ENCODE measurements around the gene TIMM29.
A peak's percentile ranks its signal among the peaks of the same experiment; 100 is the strongest.
"Not testable (repeated sequence)": the region's sequence is repeated elsewhere in the genome, so short reads cannot be mapped to it uniquely, and the experiment has no call there.

Gene TIMM29

DNA sequence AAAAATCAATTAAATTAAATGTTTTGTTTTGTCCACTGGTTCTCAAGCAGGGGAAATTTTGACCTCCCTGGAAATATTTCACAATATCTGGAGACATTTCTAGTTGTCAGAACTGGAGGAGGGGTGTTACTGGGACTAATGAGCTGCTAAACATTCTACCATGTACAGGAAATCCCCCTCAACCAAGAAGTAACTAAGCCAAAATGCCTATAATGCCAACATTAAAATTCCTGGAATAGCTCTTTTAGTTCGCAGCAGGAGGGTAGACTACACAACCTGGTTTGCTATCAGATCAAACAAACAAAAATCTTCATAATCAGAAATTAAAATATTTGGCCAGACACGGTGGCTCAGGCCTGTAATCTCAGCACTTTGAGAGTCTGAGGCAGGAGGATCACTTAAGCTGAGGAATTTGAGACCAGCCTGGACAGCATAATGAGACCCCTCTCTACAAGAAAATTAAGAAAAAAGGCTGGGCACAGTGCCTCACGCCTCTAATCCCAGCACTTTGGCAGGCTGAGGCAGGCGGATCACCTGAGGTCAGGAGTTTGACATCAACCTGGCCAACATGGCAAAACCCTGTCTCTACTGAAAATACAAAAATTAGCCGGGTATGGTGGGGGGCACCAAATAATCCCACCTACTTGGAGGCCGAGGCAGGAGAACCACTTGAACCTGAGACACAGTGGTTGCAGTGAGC lies 18.5 kb downstream of the TIMM29 start:
- no peak for DNase-seq

- no peak for DNase-seq
These were observed 24.2 kb downstream of the TIMM29 start for GRCh38 chr19:10952809-10953208.

DNA sequence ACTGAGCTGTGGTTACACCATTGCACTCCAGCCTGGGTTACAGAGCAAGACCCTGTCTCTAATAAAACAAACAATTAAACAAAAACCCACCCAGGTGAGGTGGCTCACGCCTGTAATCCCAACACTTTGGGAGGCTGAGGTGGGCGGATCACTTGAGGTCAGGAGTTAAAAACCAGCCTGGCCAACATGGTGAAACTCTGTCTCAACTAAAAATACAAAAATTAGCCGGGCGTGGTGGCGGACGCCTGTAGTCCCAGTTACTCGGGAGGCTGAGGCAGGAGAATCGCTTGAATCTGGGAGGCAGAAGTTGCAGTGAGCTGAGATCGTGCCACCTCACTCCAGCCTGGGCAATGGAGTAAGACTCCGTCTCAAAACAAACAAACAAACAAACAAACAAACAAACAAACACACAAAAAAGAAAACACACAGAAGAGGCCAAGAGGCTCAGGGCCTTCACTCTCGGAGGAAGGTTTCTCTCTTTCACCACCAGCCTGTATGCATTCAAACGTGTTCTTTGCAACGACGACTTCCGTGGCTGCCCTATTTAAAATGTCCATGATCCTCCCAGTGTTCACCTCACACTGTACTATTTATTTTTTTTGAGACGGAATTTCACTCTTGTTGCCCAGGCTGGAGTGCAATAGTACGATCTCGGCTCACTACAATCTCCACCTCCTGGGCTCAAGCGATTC lies 30.8 kb downstream of the TIMM29 start:
- not testable (repeated sequence) for DNase-seq

GRCh38 chr19:10960314-10961072 lies 31.9 kb downstream of the TIMM29 start, which contains the start of gene SMARCA4:
SMARCA4 (plus strand) TSS chr19:10961030; CDS start chr19:10984152, 23,122 bp downstream.
- DNase-seq, result peak; percentile 96 to 98

GRCh38 chr19:10961073-10961860 lies 32.7 kb downstream of the TIMM29 start:
- DNase-seq, result no peak

DNA sequence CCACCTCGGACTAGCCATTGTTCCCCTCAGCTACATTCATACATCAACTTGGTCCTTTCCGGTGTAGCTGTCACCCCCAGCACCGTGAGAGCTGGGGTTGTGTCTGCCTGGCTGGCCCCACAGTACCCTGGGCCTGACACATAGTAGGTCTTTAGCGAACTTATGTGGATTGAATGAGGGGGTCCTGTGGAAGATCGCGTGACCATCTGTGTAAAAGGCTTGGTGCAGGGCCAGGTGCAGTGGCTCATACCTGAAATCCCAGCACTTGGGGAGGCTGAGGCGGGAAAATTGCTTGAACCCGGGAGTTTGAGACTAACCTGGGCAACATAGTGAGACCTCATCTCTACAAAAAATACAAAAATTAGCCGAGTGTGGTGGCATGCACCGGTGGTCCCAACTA lies 34.3 kb downstream of the TIMM29 start:
- DNase-seq, result no peak

- no peak for DNase-seq
These were observed 35.3 kb downstream of the TIMM29 start for GRCh38 chr19:10963865-10964264.

DNA sequence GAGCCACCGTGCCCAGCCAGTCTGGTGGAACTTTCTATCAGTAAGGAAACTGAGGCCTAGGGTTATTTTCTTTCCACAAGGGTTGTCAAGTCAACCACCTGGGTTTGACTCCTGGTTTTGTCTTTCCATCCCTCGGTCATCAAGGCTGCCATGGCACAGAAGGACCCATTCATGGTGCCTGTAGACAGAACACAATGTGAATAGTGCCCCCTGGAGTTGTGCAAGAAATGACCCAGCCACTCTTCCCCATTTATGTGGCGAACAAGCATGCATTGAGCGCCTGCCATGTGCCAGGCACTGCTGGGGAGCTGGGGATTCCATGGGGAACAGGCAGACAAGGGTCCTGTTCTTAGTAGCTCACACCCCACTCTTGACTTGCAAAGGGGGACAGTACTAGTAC lies 36.3 kb downstream of the TIMM29 start:
- DNase-seq, result no peak

GRCh38 chr19:10965398-10965797 lies 36.8 kb downstream of the TIMM29 start:
- no peak for DNase-seq

DNA sequence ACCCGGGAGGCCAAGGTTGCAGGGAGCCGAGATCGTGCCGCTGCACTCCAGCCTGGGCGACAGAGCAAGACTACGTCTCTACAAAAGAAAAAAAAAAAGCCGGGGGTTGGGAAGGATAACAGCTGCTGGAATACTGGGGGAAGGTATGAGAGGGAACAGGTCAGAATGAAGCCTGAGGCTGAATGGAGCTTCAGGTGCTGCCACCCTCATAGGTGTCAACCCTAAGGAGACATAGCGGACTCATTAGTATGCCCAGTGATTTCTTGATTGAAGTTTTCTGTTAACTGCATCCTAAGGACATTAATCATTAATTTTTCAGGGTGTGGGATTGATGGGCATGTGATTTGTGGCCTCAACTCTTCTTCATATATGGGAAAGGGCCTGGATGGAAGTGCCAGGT lies 38.2 kb downstream of the TIMM29 start:
- no peak for DNase-seq

GRCh38 chr19:10968527-10969135 lies 40.0 kb downstream of the TIMM29 start:
- DNase-seq, result no peak

- no peak for DNase-seq
These were observed 42.6 kb downstream of the TIMM29 start for GRCh38 chr19:10971107-10971726.

DNA sequence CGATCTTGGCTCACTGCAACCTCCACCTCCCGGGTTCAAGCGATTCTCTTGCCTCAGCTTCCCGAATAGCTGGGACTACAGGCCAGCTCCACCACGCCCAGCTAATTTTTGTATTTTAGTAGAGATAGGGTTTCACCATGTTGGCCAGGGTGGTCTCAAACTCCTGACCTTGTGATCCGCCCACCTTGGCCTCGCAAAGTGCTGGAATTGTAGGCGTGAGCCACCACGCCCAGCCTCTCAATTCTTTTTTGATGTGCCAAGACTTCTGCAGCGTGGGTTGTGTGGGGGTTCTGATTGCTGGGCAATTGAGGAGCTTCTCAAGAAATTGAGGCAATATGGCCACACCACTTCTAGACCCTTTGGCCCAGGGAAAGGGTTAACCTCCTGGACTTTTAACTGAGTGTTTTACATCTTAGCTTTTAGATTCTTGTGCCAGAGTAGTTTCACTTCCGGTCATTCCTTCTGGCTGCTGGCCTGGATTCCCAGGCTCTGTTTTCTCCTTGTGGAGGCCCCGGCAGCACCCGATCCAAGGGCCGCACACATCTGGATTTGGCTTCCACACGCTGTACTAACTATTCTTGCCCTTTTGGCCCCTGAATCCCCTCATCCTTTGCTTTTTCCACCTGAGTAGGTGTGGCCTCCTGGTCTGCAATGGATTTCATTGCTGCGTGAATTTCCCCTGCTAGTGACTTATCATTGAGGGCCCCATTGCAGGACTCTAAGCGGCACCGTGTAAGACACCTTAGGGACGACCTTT lies 46.9 kb downstream of the TIMM29 start:
- no peak for DNase-seq

DNA sequence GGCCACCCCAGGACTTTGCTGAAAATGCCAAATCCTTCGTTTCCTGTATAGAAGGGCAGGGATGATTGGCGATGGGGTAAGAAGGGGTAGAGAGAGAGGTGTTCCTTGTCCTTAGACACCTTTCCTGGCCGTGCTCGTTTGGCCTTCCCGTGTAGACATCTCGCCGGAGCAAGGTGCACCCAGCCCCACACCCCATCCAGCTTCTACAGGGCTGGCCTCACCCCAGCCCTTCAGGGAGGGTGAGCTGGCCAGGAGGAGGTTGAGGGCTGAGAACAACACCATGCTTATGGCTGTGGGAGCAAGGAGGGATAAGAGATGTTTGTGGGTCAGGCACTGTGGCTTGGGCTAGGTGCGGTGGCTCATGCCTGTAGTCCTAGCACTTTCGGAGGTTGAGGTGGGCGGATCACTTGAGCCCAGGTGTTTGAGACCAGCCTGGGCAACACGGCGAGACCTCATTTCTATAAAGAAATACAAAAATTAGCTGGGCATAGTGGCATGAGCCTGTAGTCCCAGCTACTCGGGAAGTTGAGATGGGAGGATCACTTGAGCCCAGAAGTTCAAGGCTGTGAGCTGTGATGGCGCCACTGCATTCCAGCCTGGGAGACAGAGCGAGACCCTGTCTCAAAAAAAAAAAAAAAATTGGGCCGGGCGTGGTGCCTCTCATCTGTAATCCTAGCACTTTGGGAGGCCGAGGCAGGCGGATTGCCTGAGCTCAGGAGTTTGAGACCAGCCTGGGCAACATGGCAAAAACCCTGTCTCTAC lies 47.7 kb downstream of the TIMM29 start:
- DNase-seq, result no peak

DNA sequence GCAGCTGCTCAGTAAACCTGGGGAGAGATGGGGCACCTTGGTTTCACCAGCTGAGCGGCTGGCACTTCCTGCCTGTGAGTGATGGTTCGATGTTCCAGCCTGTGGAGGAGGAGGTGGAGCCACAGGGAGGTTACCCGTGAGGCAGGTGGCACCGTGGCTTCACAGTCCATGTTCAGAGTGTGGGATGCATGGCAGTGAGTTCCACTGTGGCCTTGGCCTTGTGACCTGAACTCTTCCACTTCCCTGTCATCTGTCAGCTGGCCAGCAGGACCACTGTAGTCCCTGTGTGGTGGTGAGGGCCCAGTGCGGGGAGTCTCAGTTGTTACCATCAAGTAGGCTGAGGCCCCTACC lies 49.1 kb downstream of the TIMM29 start:
- no peak for DNase-seq

Measured in activated CD4-positive, alpha-beta T cell treated with anti-CD3 and anti-CD28 coated beads for 4 hours (primary cell).